Measurements from ENCODE around the gene FKBP1A. TPM values are rescaled to one million over a fixed set of nuclear protein-coding genes. Genes with fewer than 3 reads are reported as not detected.
"Not testable (repeated sequence)": the region's sequence is repeated elsewhere in the genome, so short reads cannot be mapped to it uniquely, and the experiment has no call there.

FKBP1A gene
- total RNA-seq, 4 donors from 2014 or later: 78.6 to 116 (median 86.8) TPM

- H3K9me3 ChIP-seq: no peaks in the 10 kb centered on the region
- H3K4me3 ChIP-seq: no peak overlapping the region
- H3K27me3 ChIP-seq: peaks cover 36% of the 10 kb centered on the region
- 68 to 86% methylated on average over 4 of the region's 4 CpGs for WGBS, 2 donors (ENCODE audit: low coverage in 1 of 2)
- no peak overlapping the region for H3K27ac ChIP-seq
- TF ChIP-seq EP300 (IDR thresholded peaks at IDR 0.05) (no peak), CTCF (IDR thresholded peaks at IDR 0.05) (no peak)
- H3K36me3 ChIP-seq: no peaks in the 10 kb centered on the region
- no peak for ATAC-seq
- no peaks in the 10 kb centered on the region for H3K4me1 ChIP-seq
Measured at GRCh38 chr20:1414982-1415381, 22.1 kb upstream of the FKBP1A start.

- Histone ChIP-seq H3K4me1 (no peaks in the 10 kb centered on the region), H3K9me3 (no peaks in the 10 kb centered on the region), H3K27ac (no peak overlapping the region), H3K4me3 (no peak overlapping the region), H3K27me3 (peaks cover 15% of the 10 kb centered on the region), H3K36me3 (no peaks in the 10 kb centered on the region)
- WGBS, 2 donors (ENCODE audit: low coverage in 1 of 2): 52 to 61% methylated on average over 2 of the region's 2 CpGs
- no peak for ATAC-seq
- TF ChIP-seq POLR2A (IDR thresholded peaks at IDR 0.05) (no peak), EP300 (IDR thresholded peaks at IDR 0.05) (no peak), CTCF (IDR thresholded peaks at IDR 0.05) (no peak), POLR2AphosphoS5 (IDR thresholded peaks at IDR 0.05) (no peak)
Measured at GRCh38 chr20:1405801-1406200, 12.9 kb upstream of the FKBP1A start.

- 60 to 67% methylated on average over 1 of the region's 1 CpG for WGBS, 2 donors (ENCODE audit: low coverage in 1 of 2)
- no peak for ATAC-seq
- Histone ChIP-seq H3K27ac (no peak overlapping the region), H3K27me3 (peaks cover 26% of the 10 kb centered on the region), H3K4me1 (no peaks in the 10 kb centered on the region), H3K36me3 (no peaks in the 10 kb centered on the region), H3K9me3 (no peaks in the 10 kb centered on the region), H3K4me3 (no peak overlapping the region)
- TF ChIP-seq CTCF (IDR thresholded peaks at IDR 0.05): no peak
- no peak for TF ChIP-seq EP300 (IDR thresholded peaks at IDR 0.05)
- no peak for TF ChIP-seq POLR2AphosphoS5 (IDR thresholded peaks at IDR 0.05)
- no peak for TF ChIP-seq POLR2A (IDR thresholded peaks at IDR 0.05)
Measured at GRCh38 chr20:1403624-1404023, 10.8 kb upstream of the FKBP1A start.

GRCh38 chr20:1402149-1402548 is 9.3 kb upstream of the FKBP1A start:
- TF ChIP-seq CTCF (IDR thresholded peaks at IDR 0.05) (no peak), POLR2A (IDR thresholded peaks at IDR 0.05) (no peak), POLR2AphosphoS5 (IDR thresholded peaks at IDR 0.05) (no peak), EP300 (IDR thresholded peaks at IDR 0.05) (no peak)
- H3K9me3 ChIP-seq: no peaks in the 10 kb centered on the region
- no peak overlapping the region for H3K27ac ChIP-seq
- no peak for ATAC-seq
- no peak overlapping the region for H3K4me3 ChIP-seq
- H3K4me1 ChIP-seq: no peaks in the 10 kb centered on the region
- peaks cover 36% of the 10 kb centered on the region for H3K27me3 ChIP-seq
- no peaks in the 10 kb centered on the region for H3K36me3 ChIP-seq
- 69% methylated on average over 3 of the region's 7 CpGs; no CpG with 5 or more reads in 1 of the 2 donors for WGBS, 2 donors (ENCODE audit: low coverage in 1 of 2)

- no peak overlapping the region for H3K27ac ChIP-seq
- no peak overlapping the region for H3K4me3 ChIP-seq
- TF ChIP-seq POLR2AphosphoS5 (IDR thresholded peaks at IDR 0.05): no peak
- H3K9me3 ChIP-seq: no peaks in the 10 kb centered on the region
- H3K36me3 ChIP-seq: no peaks in the 10 kb centered on the region
- 73 to 93% methylated on average over 2 to 3 of the region's 3 CpGs for WGBS, 2 donors (ENCODE audit: low coverage in 1 of 2)
- ATAC-seq: no peak
- H3K4me1 ChIP-seq: no peaks in the 10 kb centered on the region
- H3K27me3 ChIP-seq: peaks cover 41% of the 10 kb centered on the region
Measured at GRCh38 chr20:1401451-1401907, 8.6 kb upstream of the FKBP1A start.

- H3K27ac ChIP-seq, H3K4me3 ChIP-seq, ATAC-seq, H3K9me3 ChIP-seq, H3K4me1 ChIP-seq, H3K36me3 ChIP-seq: not testable (repeated sequence)
- H3K27me3 ChIP-seq: peaks cover 44% of the 10 kb centered on the region
- 38 to 60% methylated on average over 8 of the region's 8 CpGs for WGBS, 2 donors (ENCODE audit: low coverage in 1 of 2)
Measured at GRCh38 chr20:1399678-1400366, 7.0 kb upstream of the FKBP1A start.

- WGBS, 2 donors (ENCODE audit: low coverage in 1 of 2): 59 to 70% methylated on average over 4 to 7 of the region's 7 CpGs
Measured at GRCh38 chr20:1398185-1398584, 5.3 kb upstream of the FKBP1A start.

More at GRCh38 chr20:1398185-1398584, 5.3 kb upstream of the FKBP1A start:
- not testable (repeated sequence) for H3K9me3 ChIP-seq, H3K36me3 ChIP-seq, ATAC-seq, H3K27ac ChIP-seq, H3K4me3 ChIP-seq, H3K4me1 ChIP-seq
- H3K27me3 ChIP-seq: peaks cover 35% of the 10 kb centered on the region

All from gastroesophageal sphincter (tissue), 4 donors.